ENCODE measurements around the gene SH3BP2. TPM values are rescaled to one million over a fixed set of nuclear protein-coding genes. Genes with fewer than 3 reads are reported as not detected.
A peak's percentile ranks its signal among the peaks of the same experiment; 100 is the strongest.

The SH3BP2 gene
- total RNA-seq, 1 donor from 2014 or later: 85.3 TPM

GRCh38 chr4:2833671-2834000 lies 40.8 kb downstream of the SH3BP2 start:
- no peaks in the 10 kb centered on the region for H3K4me1 Mint-ChIP-seq (ENCODE audit: low read depth, unreplicated experiment)
- no peak for DNase-seq
- no peak overlapping the region for H3K27ac Mint-ChIP-seq (ENCODE audit: unreplicated experiment)
- TF ChIP-seq, protein P1, sequence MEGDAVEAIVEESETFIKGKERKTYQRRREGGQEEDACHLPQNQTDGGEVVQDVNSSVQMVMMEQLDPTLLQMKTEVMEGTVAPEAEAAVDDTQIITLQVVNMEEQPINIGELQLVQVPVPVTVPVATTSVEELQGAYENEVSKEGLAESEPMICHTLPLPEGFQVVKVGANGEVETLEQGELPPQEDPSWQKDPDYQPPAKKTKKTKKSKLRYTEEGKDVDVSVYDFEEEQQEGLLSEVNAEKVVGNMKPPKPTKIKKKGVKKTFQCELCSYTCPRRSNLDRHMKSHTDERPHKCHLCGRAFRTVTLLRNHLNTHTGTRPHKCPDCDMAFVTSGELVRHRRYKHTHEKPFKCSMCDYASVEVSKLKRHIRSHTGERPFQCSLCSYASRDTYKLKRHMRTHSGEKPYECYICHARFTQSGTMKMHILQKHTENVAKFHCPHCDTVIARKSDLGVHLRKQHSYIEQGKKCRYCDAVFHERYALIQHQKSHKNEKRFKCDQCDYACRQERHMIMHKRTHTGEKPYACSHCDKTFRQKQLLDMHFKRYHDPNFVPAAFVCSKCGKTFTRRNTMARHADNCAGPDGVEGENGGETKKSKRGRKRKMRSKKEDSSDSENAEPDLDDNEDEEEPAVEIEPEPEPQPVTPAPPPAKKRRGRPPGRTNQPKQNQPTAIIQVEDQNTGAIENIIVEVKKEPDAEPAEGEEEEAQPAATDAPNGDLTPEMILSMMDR (IDR thresholded peaks at IDR 0.05; ENCODE audit: partially characterized antibody, unreplicated experiment): no peak
- peaks cover 2% of the 10 kb centered on the region for H3K27me3 Mint-ChIP-seq (ENCODE audit: unreplicated experiment)
- no peaks in the 10 kb centered on the region for H3K36me3 Mint-ChIP-seq (ENCODE audit: unreplicated experiment)
- no peak overlapping the region for H3K4me3 Mint-ChIP-seq (ENCODE audit: unreplicated experiment)
- H3K9me3 Mint-ChIP-seq (ENCODE audit: unreplicated experiment): peaks cover 4% of the 10 kb centered on the region

DNA sequence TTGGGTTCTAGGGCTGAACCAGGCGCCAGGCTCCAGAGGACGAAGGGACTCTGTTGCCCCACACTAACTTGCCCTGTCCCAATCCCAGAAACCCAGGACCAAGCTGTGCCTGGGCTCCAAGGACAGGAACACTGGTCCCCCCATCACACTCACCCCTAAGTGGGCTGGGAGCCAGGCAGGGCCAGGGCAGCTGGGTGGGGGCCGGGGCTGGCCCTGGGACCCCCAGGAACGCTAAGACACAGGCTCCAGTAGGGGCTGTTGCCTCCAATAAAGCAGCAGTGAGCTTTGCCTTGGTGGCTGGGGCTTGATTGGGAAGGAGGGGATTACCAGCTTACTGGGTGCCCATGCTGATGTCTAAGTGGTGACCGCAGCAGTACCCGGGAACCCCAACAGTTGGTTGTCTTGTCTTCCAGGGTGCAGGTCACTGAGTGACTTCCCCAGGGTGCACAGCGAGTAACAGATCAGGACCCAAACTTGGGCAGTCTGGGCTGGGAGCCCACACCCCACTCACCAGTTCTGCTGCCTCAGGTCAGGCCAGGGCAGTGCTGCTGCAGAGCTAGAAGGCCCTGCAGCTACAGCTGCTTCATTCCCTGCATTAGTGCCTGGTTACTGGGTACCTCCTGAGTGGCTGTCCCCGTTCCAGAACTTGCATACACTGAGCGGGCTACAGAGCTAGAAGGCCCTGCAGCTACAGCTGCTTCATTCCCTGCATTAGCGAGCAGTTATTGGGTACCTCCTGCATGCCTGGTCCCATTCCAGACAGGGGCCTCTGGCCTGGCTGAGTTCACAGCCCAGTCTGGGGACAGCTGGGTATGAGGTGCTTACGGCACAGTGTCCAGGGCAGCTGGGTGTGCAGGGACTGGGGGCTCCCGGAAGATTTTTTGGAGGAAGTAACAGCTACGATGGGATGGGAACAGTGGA lies 41.4 kb downstream of the SH3BP2 start:
- no peak overlapping the region for H3K4me3 Mint-ChIP-seq (ENCODE audit: unreplicated experiment)

GRCh38 chr4:2835978-2836377 lies 43.1 kb downstream of the SH3BP2 start:
- TF ChIP-seq, protein P1 (IDR thresholded peaks at IDR 0.05; ENCODE audit: partially characterized antibody, unreplicated experiment): no peak
- H3K36me3 Mint-ChIP-seq (ENCODE audit: unreplicated experiment): peaks cover 4% of the 10 kb centered on the region
- peaks cover 4% of the 10 kb centered on the region for H3K9me3 Mint-ChIP-seq (ENCODE audit: unreplicated experiment)
- H3K27me3 Mint-ChIP-seq (ENCODE audit: unreplicated experiment): peaks cover 2% of the 10 kb centered on the region
- no peak overlapping the region for H3K27ac Mint-ChIP-seq (ENCODE audit: unreplicated experiment)
- H3K4me1 Mint-ChIP-seq (ENCODE audit: low read depth, unreplicated experiment): no peaks in the 10 kb centered on the region
- DNase-seq: no peak
- H3K4me3 Mint-ChIP-seq (ENCODE audit: unreplicated experiment): no peak overlapping the region

More for the DNA sequence above, 41.4 kb downstream of the SH3BP2 start:
- Mint-ChIP-seq H3K27me3 (ENCODE audit: unreplicated experiment) (peaks cover 2% of the 10 kb centered on the region), H3K4me1 (ENCODE audit: low read depth, unreplicated experiment) (no peaks in the 10 kb centered on the region), H3K9me3 (ENCODE audit: unreplicated experiment) (peaks cover 2% of the 10 kb centered on the region), H3K27ac (ENCODE audit: unreplicated experiment) (no peak overlapping the region), H3K36me3 (ENCODE audit: unreplicated experiment) (no peaks in the 10 kb centered on the region)
- TF ChIP-seq, protein P1 (IDR thresholded peaks at IDR 0.05; ENCODE audit: partially characterized antibody, unreplicated experiment): no peak
- peak; percentile 19 for DNase-seq

DNA sequence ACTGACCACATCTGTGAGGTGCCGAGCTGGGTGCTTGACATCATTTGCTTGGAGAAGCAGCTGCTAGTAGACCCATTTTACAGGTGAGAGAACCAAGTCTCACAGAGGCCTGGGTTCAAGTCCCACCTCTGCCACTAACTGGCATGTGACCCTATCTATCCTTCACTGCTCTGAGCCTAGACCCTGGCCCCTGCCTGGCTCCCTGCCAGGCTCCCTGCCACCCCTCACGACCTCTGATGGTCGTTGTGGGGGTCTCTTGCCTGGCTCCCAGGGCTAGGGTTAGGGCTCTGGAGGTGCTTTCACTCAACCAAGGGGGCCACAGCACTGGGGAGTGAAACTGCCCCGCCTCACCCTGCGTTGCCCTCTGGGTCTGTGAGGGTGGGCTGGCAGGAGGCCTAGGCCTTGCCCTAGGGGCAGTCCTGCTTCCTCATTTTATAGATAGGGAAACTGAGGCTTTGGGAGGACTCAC lies 43.5 kb downstream of the SH3BP2 start:
- no peak overlapping the region for H3K27ac Mint-ChIP-seq (ENCODE audit: unreplicated experiment)
- peaks cover 4% of the 10 kb centered on the region for H3K36me3 Mint-ChIP-seq (ENCODE audit: unreplicated experiment)
- H3K4me1 Mint-ChIP-seq (ENCODE audit: low read depth, unreplicated experiment): no peaks in the 10 kb centered on the region
- peaks cover 2% of the 10 kb centered on the region for H3K27me3 Mint-ChIP-seq (ENCODE audit: unreplicated experiment)
- DNase-seq: no peak
- H3K9me3 Mint-ChIP-seq (ENCODE audit: unreplicated experiment): peaks cover 4% of the 10 kb centered on the region
- TF ChIP-seq, protein P1 (IDR thresholded peaks at IDR 0.05; ENCODE audit: partially characterized antibody, unreplicated experiment): no peak
- no peak overlapping the region for H3K4me3 Mint-ChIP-seq (ENCODE audit: unreplicated experiment)
